Fibroblast of lung (primary cell): ENCODE measurements around the gene BORCS6.
"Not testable (repeated sequence)": the region's sequence is repeated elsewhere in the genome, so short reads cannot be mapped to it uniquely, and the experiment has no call there.

Experiments
- EZH2 ChIP-seq: IDR thresholded peaks from 2 replicates; pipeline ENCODE4 v1.5.1; 2012; ENCODE audit warnings: low read length, control low read depth, mild to moderate bottlenecking; ENCODE audit errors: missing control alignments
- TF ChIP-seq, protein P1 (sequence below), 2 donors: IDR thresholded peaks in 1 of 2; conservative IDR thresholded peaks in 1 of 2; 1 replicate in 1 of 2; 2 replicates in 1 of 2; pipeline ENCODE4 v1.5.1; 2011 to 2012; ENCODE audit warnings: low read length in 2 of 2, control low read depth in 1 of 2, inconsistent platforms in 1 of 2, low read depth in 1 of 2, mild to moderate bottlenecking in 1 of 2

DNA sequence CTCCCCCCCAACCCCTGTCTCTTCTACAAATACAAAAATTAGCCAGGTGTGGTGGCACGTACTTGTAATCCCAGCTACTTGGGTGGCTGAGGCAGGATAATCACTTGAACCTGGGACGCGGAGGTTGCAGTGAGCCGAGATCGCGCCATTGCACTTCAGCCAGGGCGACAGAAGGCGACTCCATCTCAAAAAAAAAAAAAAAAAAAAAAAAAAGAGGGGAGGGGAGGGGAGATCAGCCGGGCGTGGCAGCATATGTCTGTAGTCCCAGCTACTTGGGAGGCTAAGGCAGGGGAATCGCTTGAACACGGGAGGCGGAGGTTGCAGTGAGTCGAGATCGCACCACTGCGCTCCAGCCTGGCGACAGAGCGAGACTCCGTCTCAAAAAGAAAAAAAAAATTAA, 19.8 kb downstream of the BORCS6 start:
- TF ChIP-seq, protein P1, sequence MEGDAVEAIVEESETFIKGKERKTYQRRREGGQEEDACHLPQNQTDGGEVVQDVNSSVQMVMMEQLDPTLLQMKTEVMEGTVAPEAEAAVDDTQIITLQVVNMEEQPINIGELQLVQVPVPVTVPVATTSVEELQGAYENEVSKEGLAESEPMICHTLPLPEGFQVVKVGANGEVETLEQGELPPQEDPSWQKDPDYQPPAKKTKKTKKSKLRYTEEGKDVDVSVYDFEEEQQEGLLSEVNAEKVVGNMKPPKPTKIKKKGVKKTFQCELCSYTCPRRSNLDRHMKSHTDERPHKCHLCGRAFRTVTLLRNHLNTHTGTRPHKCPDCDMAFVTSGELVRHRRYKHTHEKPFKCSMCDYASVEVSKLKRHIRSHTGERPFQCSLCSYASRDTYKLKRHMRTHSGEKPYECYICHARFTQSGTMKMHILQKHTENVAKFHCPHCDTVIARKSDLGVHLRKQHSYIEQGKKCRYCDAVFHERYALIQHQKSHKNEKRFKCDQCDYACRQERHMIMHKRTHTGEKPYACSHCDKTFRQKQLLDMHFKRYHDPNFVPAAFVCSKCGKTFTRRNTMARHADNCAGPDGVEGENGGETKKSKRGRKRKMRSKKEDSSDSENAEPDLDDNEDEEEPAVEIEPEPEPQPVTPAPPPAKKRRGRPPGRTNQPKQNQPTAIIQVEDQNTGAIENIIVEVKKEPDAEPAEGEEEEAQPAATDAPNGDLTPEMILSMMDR (conservative IDR thresholded peaks at IDR 0.05 in 1 of 2, IDR thresholded peaks at IDR 0.05 in 1 of 2; ENCODE audit: low read depth in 1 of 2, low read length in 2 of 2), result not testable (repeated sequence)
- not testable (repeated sequence) for TF ChIP-seq EZH2
